Cardiac muscle cell (in vitro differentiated cells and primary cell): ENCODE results near the gene CXCL12. TPM values are rescaled to one million over a fixed set of nuclear protein-coding genes. Genes with fewer than 3 reads are reported as not detected.

Experiments used
- DNase-seq, 2 donors: peaks; one replicate each; pipeline versions ENCODE4 v3.0.0 to v3.0.0-alpha.2; 2010 to 2017; ENCODE audit warnings: low read depth in 1 of 2, low spot score in 1 of 2
- H3K27ac ChIP-seq: fragments of 200-600 bp; sonication (generic); 2 replicates; pipeline ENCODE4 v1.5.1; 2016
- H3K27me3 ChIP-seq: fragments of 200-600 bp; sonication (generic); 2 replicates; pipeline ENCODE4 v1.6.0; 2016; ENCODE audit warnings: control low read depth
- H3K36me3 ChIP-seq: fragments of 200-600 bp; sonication (generic); 2 replicates; pipeline ENCODE4 v1.5.1; 2016; ENCODE audit warnings: control low read depth
- H3K4me1 ChIP-seq: fragments of 200-600 bp; sonication (generic); 2 replicates; pipeline ENCODE4 v1.8.1; 2017; ENCODE audit warnings: low read depth, mild to moderate bottlenecking, mixed run types
- H3K4me3 ChIP-seq: fragments of 200-600 bp; sonication (generic); 2 replicates; pipeline ENCODE4 v1.5.1; 2016; ENCODE audit warnings: mild to moderate bottlenecking
- H3K9me3 ChIP-seq: fragments of 200-600 bp; sonication (generic); 2 replicates; pipeline ENCODE4 v1.5.1; 2017; ENCODE audit warnings: low read depth, mild to moderate bottlenecking, control low read depth
- CTCF ChIP-seq: IDR thresholded peaks from 2 replicates; pipeline ENCODE4 v1.5.1; 2012; ENCODE audit warnings: low read depth, mild to moderate bottlenecking, low read length
- polyA plus RNA-seq: library from polyadenylated mRNA; unstranded; fragments of >200 nt; fragmentation: Nextera tagmentation; extraction: Ambion mirVana; gene quantifications from 2 replicates; pipeline ENCODE4 v1.2.1, GENCODE V29; 2016
- total RNA-seq: library from RNA; depleted of rRNA; stranded (reverse); fragments of >200 nt; gene quantifications from 2 replicates; pipeline ENCODE4 v1.2.3, GENCODE V29; 2016

CXCL12 gene
- total and polyA plus RNA-seq, 2 experiments from 2014 or later, result 10.1 to 68.9 TPM

- Histone ChIP-seq H3K36me3 (no peaks in the 10 kb centered on the region), H3K4me3 (no peak overlapping the region), H3K4me1 (no peaks in the 10 kb centered on the region), H3K27me3 (no peaks in the 10 kb centered on the region), H3K9me3 (no peaks in the 10 kb centered on the region), H3K27ac (no peak overlapping the region)
- TF ChIP-seq CTCF, result no peak
- peak in 1 of 2 donors; percentile 19 for DNase-seq
Observed at GRCh38 chr10:44424957-44425356, 40.1 kb upstream of the CXCL12 start.

- Histone ChIP-seq H3K4me3 (no peak overlapping the region), H3K4me1 (no peaks in the 10 kb centered on the region), H3K9me3 (no peaks in the 10 kb centered on the region), H3K27ac (no peak overlapping the region), H3K27me3 (no peaks in the 10 kb centered on the region), H3K36me3 (no peaks in the 10 kb centered on the region)
- DNase-seq, result no peak
- no peak for TF ChIP-seq CTCF
Observed at GRCh38 chr10:44424298-44424697, 39.4 kb upstream of the CXCL12 start.

DNA sequence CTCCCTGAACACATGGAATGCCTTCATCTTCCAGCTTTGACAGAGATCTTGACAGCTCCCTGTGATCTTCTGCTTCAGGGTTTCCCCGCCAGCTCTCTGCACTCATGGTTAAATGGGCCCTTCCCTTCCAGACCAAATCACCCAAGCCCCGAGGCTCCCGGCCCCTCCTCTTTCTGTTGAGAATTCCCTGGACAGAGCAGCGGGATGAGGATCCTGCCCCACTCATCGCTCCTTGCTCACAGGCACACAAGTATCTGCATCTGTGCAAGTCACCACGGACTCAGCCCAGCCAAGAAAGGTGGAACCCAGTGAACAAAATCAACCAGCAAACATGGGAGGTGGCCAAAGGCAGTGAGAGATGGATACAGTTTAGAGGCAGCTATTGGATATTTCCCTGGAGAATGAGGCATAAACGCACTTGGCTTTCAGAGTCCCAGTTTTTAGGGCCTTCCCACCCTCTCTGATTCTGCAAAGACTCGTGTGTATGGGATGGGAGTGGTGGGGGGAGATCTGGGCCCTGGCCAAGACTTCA is 37.7 kb upstream of the CXCL12 start:
- DNase-seq, result no peak
- Histone ChIP-seq H3K27me3 (no peaks in the 10 kb centered on the region), H3K9me3 (no peaks in the 10 kb centered on the region), H3K36me3 (no peaks in the 10 kb centered on the region), H3K4me3 (no peak overlapping the region), H3K4me1 (no peaks in the 10 kb centered on the region), H3K27ac (no peak overlapping the region)
- no peak for TF ChIP-seq CTCF

- no peak for TF ChIP-seq CTCF
- Histone ChIP-seq H3K4me1 (no peaks in the 10 kb centered on the region), H3K4me3 (no peak overlapping the region), H3K27me3 (no peaks in the 10 kb centered on the region), H3K9me3 (no peaks in the 10 kb centered on the region), H3K36me3 (no peaks in the 10 kb centered on the region), H3K27ac (no peak overlapping the region)
- DNase-seq, result no peak
Observed at GRCh38 chr10:44422153-44422552, 37.3 kb upstream of the CXCL12 start.

GRCh38 chr10:44419790-44420549 is 35.1 kb upstream of the CXCL12 start:
- no peaks in the 10 kb centered on the region for H3K4me1 ChIP-seq
- no peaks in the 10 kb centered on the region for H3K27me3 ChIP-seq
- H3K27ac ChIP-seq, result no peak overlapping the region
- no peak overlapping the region for H3K4me3 ChIP-seq
- no peak for DNase-seq
- H3K9me3 ChIP-seq, result no peaks in the 10 kb centered on the region
- no peaks in the 10 kb centered on the region for H3K36me3 ChIP-seq
- no peak for TF ChIP-seq CTCF
